ENCODE data around the gene RASA4B. TPM values are rescaled to one million over a fixed set of nuclear protein-coding genes. Genes with fewer than 3 reads are reported as not detected.
A peak's percentile ranks its signal among the peaks of the same experiment; 100 is the strongest.

RASA4B gene
- total RNA-seq, 3 donors from 2014 or later, result 8.0 to 30.8 (median 12.2) TPM

- H3K9me3 ChIP-seq, result no peaks in the 10 kb centered on the region
- TF ChIP-seq, protein P1, sequence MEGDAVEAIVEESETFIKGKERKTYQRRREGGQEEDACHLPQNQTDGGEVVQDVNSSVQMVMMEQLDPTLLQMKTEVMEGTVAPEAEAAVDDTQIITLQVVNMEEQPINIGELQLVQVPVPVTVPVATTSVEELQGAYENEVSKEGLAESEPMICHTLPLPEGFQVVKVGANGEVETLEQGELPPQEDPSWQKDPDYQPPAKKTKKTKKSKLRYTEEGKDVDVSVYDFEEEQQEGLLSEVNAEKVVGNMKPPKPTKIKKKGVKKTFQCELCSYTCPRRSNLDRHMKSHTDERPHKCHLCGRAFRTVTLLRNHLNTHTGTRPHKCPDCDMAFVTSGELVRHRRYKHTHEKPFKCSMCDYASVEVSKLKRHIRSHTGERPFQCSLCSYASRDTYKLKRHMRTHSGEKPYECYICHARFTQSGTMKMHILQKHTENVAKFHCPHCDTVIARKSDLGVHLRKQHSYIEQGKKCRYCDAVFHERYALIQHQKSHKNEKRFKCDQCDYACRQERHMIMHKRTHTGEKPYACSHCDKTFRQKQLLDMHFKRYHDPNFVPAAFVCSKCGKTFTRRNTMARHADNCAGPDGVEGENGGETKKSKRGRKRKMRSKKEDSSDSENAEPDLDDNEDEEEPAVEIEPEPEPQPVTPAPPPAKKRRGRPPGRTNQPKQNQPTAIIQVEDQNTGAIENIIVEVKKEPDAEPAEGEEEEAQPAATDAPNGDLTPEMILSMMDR (IDR thresholded peaks at IDR 0.05), result peak; percentile 7
- peak; percentile 98 for ATAC-seq
- peak within 1 kb of the TSS; percentile 74 for H3K4me3 ChIP-seq
- peak; percentile 95 to 97 (median 96) for DNase-seq
- no peaks in the 10 kb centered on the region for H3K36me3 ChIP-seq (ENCODE audit: low read depth)
- H3K4me1 ChIP-seq (ENCODE audit: low read depth), result peaks cover 10% of the 10 kb centered on the region
- intact Hi-C loops (cut with DNase I, micrococcal nuclease), result no loop called here
Measured at GRCh38 chr7:102464577-102465280, 52.8 kb downstream of the RASA4B start, which contains the start of the genes ALKBH4 and LRWD1. ALKBH4 (minus strand) TSS chr7:102464863; CDS start chr7:102464836, 27 bp downstream. LRWD1 (plus strand) TSS chr7:102464984; CDS start chr7:102465081, 97 bp downstream.

GRCh38 chr7:102463841-102464576 lies 53.6 kb downstream of the RASA4B start:
- DNase-seq (no peak), ATAC-seq (peak; percentile 24)
- TF ChIP-seq, protein P1 (IDR thresholded peaks at IDR 0.05), result no peak
- peaks cover 9% of the 10 kb centered on the region for H3K4me1 ChIP-seq (ENCODE audit: low read depth)
- H3K9me3 ChIP-seq, result no peaks in the 10 kb centered on the region
- intact Hi-C loops (cut with DNase I, micrococcal nuclease), result no loop called here
- peak overlapping the region; percentile 74 for H3K4me3 ChIP-seq
- no peaks in the 10 kb centered on the region for H3K36me3 ChIP-seq (ENCODE audit: low read depth)

DNA sequence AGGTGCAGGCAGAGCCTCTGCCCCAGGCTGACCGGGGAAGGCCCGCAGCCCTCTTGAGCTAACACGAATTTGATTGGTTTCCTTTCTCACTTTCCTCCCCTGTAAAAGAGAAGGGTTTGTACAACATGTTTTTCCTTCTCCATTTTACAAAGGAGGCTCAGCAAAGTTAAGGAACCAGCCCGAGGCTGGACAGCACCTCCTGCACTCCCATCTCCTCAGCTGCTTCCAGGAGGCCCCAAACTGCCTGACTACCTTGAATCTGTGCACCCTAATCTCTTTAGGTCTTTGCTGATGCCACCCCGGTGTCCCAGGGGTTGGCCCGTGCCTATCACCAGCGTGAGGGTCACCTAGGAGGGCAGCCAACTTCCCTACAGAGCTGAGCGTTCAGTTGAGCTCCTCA lies 57.1 kb downstream of the RASA4B start:
- DNase-seq (no peak), ATAC-seq (no peak)
- Histone ChIP-seq H3K4me1 (ENCODE audit: low read depth) (peaks cover 9% of the 10 kb centered on the region), H3K36me3 (ENCODE audit: low read depth) (peaks cover 4% of the 10 kb centered on the region), H3K9me3 (no peaks in the 10 kb centered on the region), H3K4me3 (no peak overlapping the region)
- TF ChIP-seq, protein P1 (IDR thresholded peaks at IDR 0.05), result no peak
- intact Hi-C loops (cut with DNase I, micrococcal nuclease), result no loop called here

GRCh38 chr7:102459221-102459844 lies 58.2 kb downstream of the RASA4B start:
- Histone ChIP-seq H3K36me3 (ENCODE audit: low read depth) (peaks cover 4% of the 10 kb centered on the region), H3K4me1 (ENCODE audit: low read depth) (peaks cover 9% of the 10 kb centered on the region), H3K4me3 (no peak overlapping the region), H3K9me3 (no peaks in the 10 kb centered on the region)
- TF ChIP-seq, protein P1 (IDR thresholded peaks at IDR 0.05), result no peak
- ATAC-seq (no peak), DNase-seq (no peak)
- intact Hi-C loops (cut with DNase I, micrococcal nuclease), result no loop called here

GRCh38 chr7:102457352-102457924 lies 60.1 kb downstream of the RASA4B start:
- Histone ChIP-seq H3K36me3 (ENCODE audit: low read depth) (peaks cover 4% of the 10 kb centered on the region), H3K4me1 (ENCODE audit: low read depth) (no peaks in the 10 kb centered on the region), H3K9me3 (no peaks in the 10 kb centered on the region), H3K4me3 (no peak overlapping the region)
- TF ChIP-seq, protein P1 (IDR thresholded peaks at IDR 0.05), result no peak
- ATAC-seq (no peak), DNase-seq (no peak)
- intact Hi-C loops (cut with DNase I, micrococcal nuclease), result no loop called here
